ENCODE data around the gene VAC14. TPM values are rescaled to one million over a fixed set of nuclear protein-coding genes. Genes with fewer than 3 reads are reported as not detected.

Gene VAC14
- total RNA-seq, 1 donor from 2014 or later: 26.2 TPM

- DNase-seq (ENCODE audit: low spot score): no peak
- intact Hi-C loops (cut with DNase I): loop anchor here (10.0 kb wide), 1 partner anchor 243 kb away; the partner anchor contains the start of genes COG4 and SF3B3
- ATAC-seq: no peak
Observed at GRCh38 chr16:70767377-70768202, 33.4 kb downstream of the VAC14 start.

GRCh38 chr16:70766658-70767057, 34.3 kb downstream of the VAC14 start:
- intact Hi-C loops (cut with DNase I): loop anchor here (10.0 kb wide), 1 partner anchor 242 kb away; the partner anchor contains the start of genes COG4 and SF3B3
- no peak for ATAC-seq
- no peak for DNase-seq (ENCODE audit: low spot score)

- intact Hi-C loops (cut with DNase I): loop anchor here (10.0 kb wide), 1 partner anchor 241 kb away; the partner anchor contains the start of genes COG4 and SF3B3
- DNase-seq (ENCODE audit: low spot score) (no peak), ATAC-seq (no peak)
Observed at GRCh38 chr16:70766176-70766575, 34.8 kb downstream of the VAC14 start.

- DNase-seq (ENCODE audit: low spot score): no peak
- intact Hi-C loops (cut with DNase I): loop anchor here (10.0 kb wide), 1 partner anchor 241 kb away; the partner anchor contains the start of genes COG4 and SF3B3
- no peak for ATAC-seq
Observed at GRCh38 chr16:70765491-70765890, 35.5 kb downstream of the VAC14 start.

GRCh38 chr16:70764632-70765031, 36.3 kb downstream of the VAC14 start:
- ATAC-seq (no peak), DNase-seq (ENCODE audit: low spot score) (no peak)
- intact Hi-C loops (cut with DNase I): loop anchor here (10.0 kb wide), 1 partner anchor 240 kb away; the partner anchor contains the start of genes COG4 and SF3B3

GRCh38 chr16:70760221-70760620, 40.7 kb downstream of the VAC14 start:
- DNase-seq (ENCODE audit: low spot score): no peak
- no peak for ATAC-seq
- intact Hi-C loops (cut with DNase I): loop anchor here (10.0 kb wide), 1 partner anchor 235 kb away; the partner anchor contains the start of genes COG4 and SF3B3

GRCh38 chr16:70759666-70760065, 41.3 kb downstream of the VAC14 start:
- intact Hi-C loops (cut with DNase I): loop anchor here (10.0 kb wide), 1 partner anchor 235 kb away; the partner anchor contains the start of genes COG4 and SF3B3
- no peak for ATAC-seq
- no peak for DNase-seq (ENCODE audit: low spot score)

GRCh38 chr16:70758786-70759185, 42.2 kb downstream of the VAC14 start:
- ATAC-seq: no peak
- no peak for DNase-seq (ENCODE audit: low spot score)
- intact Hi-C loops (cut with DNase I): no loop called here

- ATAC-seq (no peak), DNase-seq (ENCODE audit: low spot score) (no peak)
- intact Hi-C loops (cut with DNase I): no loop called here
Observed at GRCh38 chr16:70757183-70757582, 43.8 kb downstream of the VAC14 start.

- no peak for DNase-seq (ENCODE audit: low spot score)
- no peak for ATAC-seq
- intact Hi-C loops (cut with DNase I): no loop called here
Observed at GRCh38 chr16:70756071-70756470, 44.9 kb downstream of the VAC14 start.

- no peak for DNase-seq (ENCODE audit: low spot score)
- ATAC-seq: peak; percentile 5
- intact Hi-C loops (cut with DNase I): no loop called here
Observed at GRCh38 chr16:70754851-70755600, 45.9 kb downstream of the VAC14 start.

- no peak for DNase-seq (ENCODE audit: low spot score)
- no peak for ATAC-seq
- intact Hi-C loops (cut with DNase I): no loop called here
Observed at GRCh38 chr16:70754371-70754770, 46.6 kb downstream of the VAC14 start.

- intact Hi-C loops (cut with DNase I): no loop called here
- DNase-seq (ENCODE audit: low spot score): no peak
- no peak for ATAC-seq
Observed at GRCh38 chr16:70753694-70754325, 47.1 kb downstream of the VAC14 start.

GRCh38 chr16:70753228-70753627, 47.7 kb downstream of the VAC14 start:
- ATAC-seq (no peak), DNase-seq (ENCODE audit: low spot score) (no peak)
- intact Hi-C loops (cut with DNase I): no loop called here

GRCh38 chr16:70752426-70752825, 48.5 kb downstream of the VAC14 start:
- intact Hi-C loops (cut with DNase I): no loop called here
- no peak for ATAC-seq
- DNase-seq (ENCODE audit: low spot score): no peak

- intact Hi-C loops (cut with DNase I): no loop called here
- ATAC-seq (no peak), DNase-seq (ENCODE audit: low spot score) (no peak)
Observed at GRCh38 chr16:70751593-70751992, 49.4 kb downstream of the VAC14 start.

- intact Hi-C loops (cut with DNase I): no loop called here
- ATAC-seq (peak; percentile 88), DNase-seq (ENCODE audit: low spot score) (peak; percentile 81)
Observed at GRCh38 chr16:70750893-70751467, 50.0 kb downstream of the VAC14 start.

GRCh38 chr16:70749681-70750601, 51.0 kb downstream of the VAC14 start:
- peak; percentile 23 for ATAC-seq
- no peak for DNase-seq (ENCODE audit: low spot score)
- intact Hi-C loops (cut with DNase I): no loop called here

All from sciatic nerve (tissue), 2 donors.